Stimulated activated CD4-positive, alpha-beta T cell treated with anti-CD3 and anti-CD28 coated beads, Interleukin-2, amount 100 ng/mL, for 24 hours (primary cell): ENCODE data around the gene LRP1-AS.

ENCODE experiments used
- DNase-seq, 2 donors: peaks; one replicate each; pipeline ENCODE4 v3.0.0-alpha.2; 2020

LRP1-AS gene

GRCh38 chr12:57158665-57159064 lies 11.2 kb upstream of the LRP1-AS start:
- DNase-seq = no peak

- no peak for DNase-seq
Observed at GRCh38 chr12:57158186-57158585, 10.8 kb upstream of the LRP1-AS start.

- DNase-seq = no peak
Observed at GRCh38 chr12:57157588-57158173, 10.3 kb upstream of the LRP1-AS start.

- DNase-seq = no peak
Observed at GRCh38 chr12:57156701-57157403, 9.4 kb upstream of the LRP1-AS start.

GRCh38 chr12:57154804-57155434 lies 7.5 kb upstream of the LRP1-AS start:
- no peak for DNase-seq

GRCh38 chr12:57154076-57154475 lies 6.7 kb upstream of the LRP1-AS start:
- DNase-seq = no peak

- DNase-seq = no peak
Observed at GRCh38 chr12:57153415-57153997, 6.1 kb upstream of the LRP1-AS start.

- DNase-seq = no peak
Observed at GRCh38 chr12:57152639-57153038, 5.2 kb upstream of the LRP1-AS start.

- DNase-seq = no peak
Observed at GRCh38 chr12:57151741-57152630, 4.6 kb upstream of the LRP1-AS start.

- no peak for DNase-seq
Observed at GRCh38 chr12:57150400-57151000, 3.1 kb upstream of the LRP1-AS start.

- DNase-seq = no peak
Observed at GRCh38 chr12:57149245-57149900, 2.0 kb upstream of the LRP1-AS start.

GRCh38 chr12:57148469-57149244 lies 1.2 kb upstream of the LRP1-AS start:
- DNase-seq = no peak

- no peak for DNase-seq
Observed at GRCh38 chr12:57146092-57146491, 1.3 kb downstream of the LRP1-AS start.

GRCh38 chr12:57145460-57146059 lies 1.9 kb downstream of the LRP1-AS start:
- DNase-seq = no peak

- no peak for DNase-seq
Observed at GRCh38 chr12:57143454-57143853, 4.0 kb downstream of the LRP1-AS start.

- DNase-seq = no peak
Observed at GRCh38 chr12:57142727-57143126, 4.7 kb downstream of the LRP1-AS start.

- no peak for DNase-seq
Observed at GRCh38 chr12:57142121-57142520, 5.3 kb downstream of the LRP1-AS start.

- no peak for DNase-seq
Observed at GRCh38 chr12:57141249-57141648, 6.2 kb downstream of the LRP1-AS start.

- no peak for DNase-seq
Observed at GRCh38 chr12:57139796-57140649, 7.4 kb downstream of the LRP1-AS start.
